SK-N-SH treated with all-trans-retinoic acid at 6 μM for 48 hours (cell line): ENCODE measurements around the gene PARD3B.

Experiments used
- ARNTL ChIP-seq: fragments of 450-650 bp; formaldehyde crosslinking; IDR thresholded peaks from 2 replicates; pipeline ENCODE4 v1.5.0; 2020; ENCODE audit warnings: low read depth, mild to moderate bottlenecking, moderate library complexity, borderline replicate concordance
- BACH2 ChIP-seq: fragments of 250-450 bp; sonication (Bioruptor Pico); IDR thresholded peaks from 2 replicates; pipeline ENCODE4 v1.9.0; 2021; ENCODE audit warnings: mild to moderate bottlenecking, borderline replicate concordance
- CREB5 ChIP-seq: fragments of 250-450 bp; sonication (Bioruptor Pico); IDR thresholded peaks from 2 replicates; pipeline ENCODE4 v1.5.1; 2020; ENCODE audit warnings: low read depth, mild to moderate bottlenecking, moderate library complexity
- ESRRG ChIP-seq: fragments of 250-450 bp; sonication (Bioruptor Pico); IDR thresholded peaks from 2 replicates; pipeline ENCODE4 v1.6.1; 2021; ENCODE audit warnings: mild to moderate bottlenecking
- GLIS3 ChIP-seq: fragments of 250-450 bp; sonication (Bioruptor Pico); IDR thresholded peaks from 2 replicates; pipeline ENCODE4 v1.5.0; 2020; ENCODE audit warnings: mild to moderate bottlenecking, moderate library complexity
- OSR1 ChIP-seq: fragments of 250-450 bp; sonication (Bioruptor Pico); IDR thresholded peaks from 2 replicates; pipeline ENCODE4 v1.8.0; 2022; ENCODE audit warnings: moderate library complexity, mild to moderate bottlenecking, inconsistent platforms
- PATZ1 ChIP-seq: fragments of 250-450 bp; sonication (Bioruptor Pico); IDR thresholded peaks from 2 replicates; pipeline ENCODE4 v1.8.0; 2020; ENCODE audit warnings: mild to moderate bottlenecking, moderate library complexity, borderline replicate concordance
- RARB ChIP-seq: fragments of 250-450 bp; sonication (Bioruptor Pico); IDR thresholded peaks from 2 replicates; pipeline ENCODE4 v1.8.0; 2021; ENCODE audit warnings: mild to moderate bottlenecking, moderate library complexity
- ZFP30 ChIP-seq: fragments of 450-650 bp; formaldehyde crosslinking; IDR thresholded peaks from 2 replicates; pipeline ENCODE4 v1.5.0; 2022; ENCODE audit warnings: mild to moderate bottlenecking, moderate library complexity
- TF ChIP-seq, protein P1 (sequence below): fragments of 250-450 bp; sonication (Bioruptor Pico); IDR thresholded peaks from 2 replicates; pipeline ENCODE4 v1.8.0; 2021; ENCODE audit warnings: low read depth, mild to moderate bottlenecking, moderate library complexity, borderline replicate concordance

GRCh38 chr2:205216092-205216491, 670.8 kb downstream of the PARD3B start:
- TF ChIP-seq CREB5 (CRISPR knock-in tag) (no peak), ARNTL (CRISPR knock-in tag) (no peak), RARB (CRISPR knock-in tag) (no peak), OSR1 (CRISPR knock-in tag) (no peak), BACH2 (CRISPR knock-in tag) (no peak), ZFP30 (CRISPR knock-in tag) (no peak), GLIS3 (no peak), PATZ1 (CRISPR knock-in tag) (no peak), ESRRG (no peak)
- TF ChIP-seq, protein P1, sequence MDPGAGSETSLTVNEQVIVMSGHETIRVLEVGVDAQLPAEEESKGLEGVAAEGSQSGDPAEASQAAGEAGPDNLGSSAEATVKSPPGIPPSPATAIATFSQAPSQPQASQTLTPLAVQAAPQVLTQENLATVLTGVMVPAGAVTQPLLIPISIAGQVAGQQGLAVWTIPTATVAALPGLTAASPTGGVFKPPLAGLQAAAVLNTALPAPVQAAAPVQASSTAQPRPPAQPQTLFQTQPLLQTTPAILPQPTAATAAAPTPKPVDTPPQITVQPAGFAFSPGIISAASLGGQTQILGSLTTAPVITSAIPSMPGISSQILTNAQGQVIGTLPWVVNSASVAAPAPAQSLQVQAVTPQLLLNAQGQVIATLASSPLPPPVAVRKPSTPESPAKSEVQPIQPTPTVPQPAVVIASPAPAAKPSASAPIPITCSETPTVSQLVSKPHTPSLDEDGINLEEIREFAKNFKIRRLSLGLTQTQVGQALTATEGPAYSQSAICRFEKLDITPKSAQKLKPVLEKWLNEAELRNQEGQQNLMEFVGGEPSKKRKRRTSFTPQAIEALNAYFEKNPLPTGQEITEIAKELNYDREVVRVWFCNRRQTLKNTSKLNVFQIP (CRISPR knock-in tag) = no peak
